Measurements from ENCODE around the gene PSMD8.
"Not testable (repeated sequence)": the region's sequence is repeated elsewhere in the genome, so short reads cannot be mapped to it uniquely, and the experiment has no call there.

Gene PSMD8

DNA sequence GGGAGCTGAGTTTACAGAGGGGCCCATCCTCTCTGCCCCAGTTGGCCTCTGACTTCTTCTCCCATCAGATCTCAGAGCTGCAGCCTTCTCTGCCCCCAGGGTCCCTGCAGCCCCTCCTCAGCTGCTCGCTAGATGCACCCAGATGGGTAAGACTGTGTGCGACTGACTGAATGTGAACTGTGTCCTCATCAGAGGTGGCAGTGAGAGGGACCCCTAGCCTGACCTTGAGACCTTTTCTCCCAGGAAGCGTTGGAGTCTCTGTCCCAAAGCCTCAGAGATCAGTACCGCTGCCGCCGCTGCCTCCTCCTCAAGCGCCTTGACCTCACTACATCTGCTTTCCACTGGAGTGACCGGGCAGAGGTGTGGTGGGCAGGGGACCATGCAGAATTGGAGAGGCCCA lies 30.9 kb downstream of the PSMD8 start:
- no peak overlapping the region for H3K4me2 ChIP-seq (ENCODE audit: low read depth, low read length, poor library complexity, severe bottlenecking)
- H3K9ac ChIP-seq (ENCODE audit: low read depth, low read length, poor library complexity, severe bottlenecking): no peak overlapping the region
- peaks cover 13% of the 10 kb centered on the region for H3K4me1 ChIP-seq (ENCODE audit: insufficient read depth, low read length, poor library complexity, severe bottlenecking)
- H3K36me3 ChIP-seq (ENCODE audit: insufficient read depth, low read length): no peaks in the 10 kb centered on the region
- no peaks in the 10 kb centered on the region for H3K9me2 ChIP-seq (replicated peaks; ENCODE audit: low read depth, low read length)
- H3K4me3 ChIP-seq (ENCODE audit: low read length, poor library complexity, severe bottlenecking): no peak overlapping the region
- no peak overlapping the region for H2AFZ ChIP-seq (ENCODE audit: low read length)
- no peak for TF ChIP-seq EZH2phosphoT487 (IDR thresholded peaks at IDR 0.05; ENCODE audit: borderline replicate concordance)
- TF ChIP-seq, protein P1, sequence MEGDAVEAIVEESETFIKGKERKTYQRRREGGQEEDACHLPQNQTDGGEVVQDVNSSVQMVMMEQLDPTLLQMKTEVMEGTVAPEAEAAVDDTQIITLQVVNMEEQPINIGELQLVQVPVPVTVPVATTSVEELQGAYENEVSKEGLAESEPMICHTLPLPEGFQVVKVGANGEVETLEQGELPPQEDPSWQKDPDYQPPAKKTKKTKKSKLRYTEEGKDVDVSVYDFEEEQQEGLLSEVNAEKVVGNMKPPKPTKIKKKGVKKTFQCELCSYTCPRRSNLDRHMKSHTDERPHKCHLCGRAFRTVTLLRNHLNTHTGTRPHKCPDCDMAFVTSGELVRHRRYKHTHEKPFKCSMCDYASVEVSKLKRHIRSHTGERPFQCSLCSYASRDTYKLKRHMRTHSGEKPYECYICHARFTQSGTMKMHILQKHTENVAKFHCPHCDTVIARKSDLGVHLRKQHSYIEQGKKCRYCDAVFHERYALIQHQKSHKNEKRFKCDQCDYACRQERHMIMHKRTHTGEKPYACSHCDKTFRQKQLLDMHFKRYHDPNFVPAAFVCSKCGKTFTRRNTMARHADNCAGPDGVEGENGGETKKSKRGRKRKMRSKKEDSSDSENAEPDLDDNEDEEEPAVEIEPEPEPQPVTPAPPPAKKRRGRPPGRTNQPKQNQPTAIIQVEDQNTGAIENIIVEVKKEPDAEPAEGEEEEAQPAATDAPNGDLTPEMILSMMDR (conservative IDR thresholded peaks at IDR 0.05; ENCODE audit: low read length): no peak
- peaks cover 6% of the 10 kb centered on the region for H3K79me2 ChIP-seq (ENCODE audit: insufficient read depth, low read length)
- H3K27me3 ChIP-seq (ENCODE audit: insufficient read depth, low read length, poor library complexity, severe bottlenecking): no peaks in the 10 kb centered on the region
- H3F3A ChIP-seq (ENCODE audit: low read depth): no peaks in the 10 kb centered on the region
- H4K20me1 ChIP-seq (ENCODE audit: insufficient read depth, low read length, poor library complexity, severe bottlenecking): no peaks in the 10 kb centered on the region
- H3K9me3 ChIP-seq (ENCODE audit: insufficient read depth, low read depth, low read length): no peaks in the 10 kb centered on the region

DNA sequence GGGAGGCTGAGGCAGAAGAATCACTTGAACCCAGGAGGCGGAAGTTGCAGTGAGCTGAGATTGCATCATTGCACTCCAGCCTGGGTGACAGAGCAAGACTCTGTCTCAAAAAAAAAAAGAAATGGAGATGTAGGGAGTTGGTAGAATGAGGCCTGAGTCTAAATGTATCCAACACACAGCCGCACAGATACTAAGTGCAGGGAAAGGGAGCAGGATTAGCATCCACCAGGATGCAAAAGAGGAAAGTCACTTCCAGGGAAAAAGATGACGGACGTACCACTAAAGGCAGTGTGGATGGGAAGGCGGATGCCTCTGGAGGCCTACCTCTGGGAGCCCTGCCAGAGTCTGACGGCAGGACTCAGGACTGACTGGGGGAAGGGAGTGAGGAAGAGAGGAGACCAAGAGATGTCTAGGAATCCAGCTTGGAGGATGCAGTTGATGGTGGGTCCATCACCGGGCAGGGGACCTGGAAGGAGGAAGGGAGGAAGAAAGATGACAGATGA lies 35.3 kb downstream of the PSMD8 start:
- H3K27me3 ChIP-seq (ENCODE audit: insufficient read depth, low read length, poor library complexity, severe bottlenecking): no peaks in the 10 kb centered on the region
- no peak overlapping the region for H3K4me3 ChIP-seq (ENCODE audit: low read length, poor library complexity, severe bottlenecking)
- H3K4me2 ChIP-seq (ENCODE audit: low read depth, low read length, poor library complexity, severe bottlenecking): no peak overlapping the region
- TF ChIP-seq EZH2phosphoT487 (IDR thresholded peaks at IDR 0.05; ENCODE audit: borderline replicate concordance): no peak
- TF ChIP-seq, protein P1 (conservative IDR thresholded peaks at IDR 0.05; ENCODE audit: low read length): no peak
- no peaks in the 10 kb centered on the region for H3K4me1 ChIP-seq (ENCODE audit: insufficient read depth, low read length, poor library complexity, severe bottlenecking)
- H2AFZ ChIP-seq (ENCODE audit: low read length): no peak overlapping the region
- H3F3A ChIP-seq (ENCODE audit: low read depth): no peaks in the 10 kb centered on the region
- H3K9me3 ChIP-seq (ENCODE audit: insufficient read depth, low read depth, low read length): no peaks in the 10 kb centered on the region
- H3K79me2 ChIP-seq (ENCODE audit: insufficient read depth, low read length): no peaks in the 10 kb centered on the region
- no peaks in the 10 kb centered on the region for H3K9me2 ChIP-seq (replicated peaks; ENCODE audit: low read depth, low read length)
- no peaks in the 10 kb centered on the region for H4K20me1 ChIP-seq (ENCODE audit: insufficient read depth, low read length, poor library complexity, severe bottlenecking)
- no peaks in the 10 kb centered on the region for H3K36me3 ChIP-seq (ENCODE audit: insufficient read depth, low read length)
- no peak overlapping the region for H3K9ac ChIP-seq (ENCODE audit: low read depth, low read length, poor library complexity, severe bottlenecking)

DNA sequence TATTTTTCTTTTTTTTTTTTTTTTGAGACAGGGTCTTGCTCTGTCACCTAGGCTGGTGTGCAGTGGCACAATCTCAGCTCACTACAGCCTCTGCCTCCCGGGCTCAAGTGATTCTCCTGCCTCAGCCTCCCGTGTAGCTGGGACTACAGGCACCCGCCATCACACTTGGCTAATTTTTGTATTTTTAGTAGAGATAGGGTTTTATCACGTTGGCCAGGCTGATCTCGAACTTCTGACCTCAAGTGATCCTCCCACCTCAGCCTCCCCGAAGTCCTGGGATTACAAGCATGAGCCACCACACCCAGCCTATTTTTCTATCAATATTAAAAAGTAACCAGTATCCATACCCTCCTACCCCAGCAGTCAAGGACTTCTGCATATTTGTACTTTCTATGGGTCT lies 36.0 kb downstream of the PSMD8 start:
- not testable (repeated sequence) for H3K4me1 ChIP-seq (ENCODE audit: insufficient read depth, low read length, poor library complexity, severe bottlenecking); H2AFZ ChIP-seq (ENCODE audit: low read length); H3K4me3 ChIP-seq (ENCODE audit: low read length, poor library complexity, severe bottlenecking); H3K9me2 ChIP-seq (replicated peaks; ENCODE audit: low read depth, low read length); H3F3A ChIP-seq (ENCODE audit: low read depth); H3K79me2 ChIP-seq (ENCODE audit: insufficient read depth, low read length); H3K36me3 ChIP-seq (ENCODE audit: insufficient read depth, low read length); H3K4me2 ChIP-seq (ENCODE audit: low read depth, low read length, poor library complexity, severe bottlenecking); H3K9ac ChIP-seq (ENCODE audit: low read depth, low read length, poor library complexity, severe bottlenecking); H3K27me3 ChIP-seq (ENCODE audit: insufficient read depth, low read length, poor library complexity, severe bottlenecking); H4K20me1 ChIP-seq (ENCODE audit: insufficient read depth, low read length, poor library complexity, severe bottlenecking); H3K9me3 ChIP-seq (ENCODE audit: insufficient read depth, low read depth, low read length)

DNA sequence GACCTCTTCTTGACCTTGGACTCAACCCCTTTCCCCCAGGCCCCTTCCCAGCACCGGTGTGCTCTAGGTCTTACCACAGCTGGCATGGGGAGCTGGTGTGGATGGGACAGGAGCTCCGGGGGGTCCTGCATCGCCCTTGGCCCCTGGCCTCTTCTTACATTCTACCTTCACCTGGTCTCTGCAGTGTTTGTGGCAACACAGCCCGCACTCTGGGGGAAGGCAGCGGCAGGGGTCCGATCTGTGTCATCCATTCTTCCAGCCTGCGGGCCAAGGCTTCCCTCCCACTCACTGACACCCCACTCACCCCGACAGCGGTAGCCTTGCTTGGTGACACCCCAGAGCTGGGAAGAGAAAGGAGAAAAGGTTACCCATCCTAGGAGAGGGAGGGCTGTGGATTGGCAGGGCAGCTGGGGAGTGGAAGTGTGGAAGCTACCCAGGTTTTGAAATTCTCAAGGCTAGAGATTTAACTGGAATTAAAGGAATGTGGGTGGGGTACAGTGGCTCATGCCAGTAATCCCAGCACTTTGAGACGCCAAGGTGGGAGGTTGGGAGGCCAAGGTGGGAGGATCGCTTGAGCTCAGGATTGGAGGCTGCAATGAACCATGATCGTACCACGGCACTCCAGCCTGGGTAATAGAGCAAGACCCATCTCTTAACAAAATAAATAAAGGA lies 36.8 kb downstream of the PSMD8 start:
- Histone ChIP-seq H3K4me2 (ENCODE audit: low read depth, low read length, poor library complexity, severe bottlenecking) (no peak overlapping the region), H3K9me2 (replicated peaks; ENCODE audit: low read depth, low read length) (no peaks in the 10 kb centered on the region), H3K4me3 (ENCODE audit: low read length, poor library complexity, severe bottlenecking) (no peak overlapping the region), H3K4me1 (ENCODE audit: insufficient read depth, low read length, poor library complexity, severe bottlenecking) (no peaks in the 10 kb centered on the region), H3K36me3 (ENCODE audit: insufficient read depth, low read length) (no peaks in the 10 kb centered on the region), H3F3A (ENCODE audit: low read depth) (no peaks in the 10 kb centered on the region), H3K27me3 (ENCODE audit: insufficient read depth, low read length, poor library complexity, severe bottlenecking) (no peaks in the 10 kb centered on the region), H3K9ac (ENCODE audit: low read depth, low read length, poor library complexity, severe bottlenecking) (no peak overlapping the region), H4K20me1 (ENCODE audit: insufficient read depth, low read length, poor library complexity, severe bottlenecking) (no peaks in the 10 kb centered on the region), H3K79me2 (ENCODE audit: insufficient read depth, low read length) (no peaks in the 10 kb centered on the region), H2AFZ (ENCODE audit: low read length) (no peak overlapping the region), H3K9me3 (ENCODE audit: insufficient read depth, low read depth, low read length) (no peaks in the 10 kb centered on the region)
- TF ChIP-seq, protein P1 (conservative IDR thresholded peaks at IDR 0.05; ENCODE audit: low read length): no peak
- TF ChIP-seq EZH2phosphoT487 (IDR thresholded peaks at IDR 0.05; ENCODE audit: borderline replicate concordance): no peak

DNA sequence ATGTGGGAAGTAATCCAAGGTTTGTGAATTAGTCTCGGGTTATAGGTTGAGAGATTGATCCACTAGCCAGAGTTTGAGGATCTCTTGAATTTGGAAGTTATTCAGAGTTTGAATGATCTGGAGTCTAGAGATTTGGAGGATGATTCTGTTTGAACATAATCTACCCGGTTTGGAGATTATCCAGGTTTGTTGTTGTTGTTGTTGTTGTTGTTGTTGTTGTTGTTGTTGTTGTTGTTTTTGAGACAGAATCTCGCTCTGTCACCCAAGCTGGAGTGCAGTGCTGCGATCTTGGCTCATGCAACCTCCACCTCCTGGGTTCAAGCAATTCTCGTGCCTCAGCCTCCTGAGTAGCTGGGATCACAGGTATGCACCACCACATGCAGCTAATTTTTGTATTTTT lies 37.5 kb downstream of the PSMD8 start:
- H3K27me3 ChIP-seq (ENCODE audit: insufficient read depth, low read length, poor library complexity, severe bottlenecking); H3K4me1 ChIP-seq (ENCODE audit: insufficient read depth, low read length, poor library complexity, severe bottlenecking); H3K36me3 ChIP-seq (ENCODE audit: insufficient read depth, low read length); H3K4me2 ChIP-seq (ENCODE audit: low read depth, low read length, poor library complexity, severe bottlenecking); H3K4me3 ChIP-seq (ENCODE audit: low read length, poor library complexity, severe bottlenecking); H3F3A ChIP-seq (ENCODE audit: low read depth); H3K79me2 ChIP-seq (ENCODE audit: insufficient read depth, low read length); H3K9me3 ChIP-seq (ENCODE audit: insufficient read depth, low read depth, low read length); H4K20me1 ChIP-seq (ENCODE audit: insufficient read depth, low read length, poor library complexity, severe bottlenecking); H2AFZ ChIP-seq (ENCODE audit: low read length); H3K9ac ChIP-seq (ENCODE audit: low read depth, low read length, poor library complexity, severe bottlenecking); H3K9me2 ChIP-seq (replicated peaks; ENCODE audit: low read depth, low read length): not testable (repeated sequence)
